Activated T-helper 1 cell treated with anti-CD3 and anti-CD28 coated beads, Interleukin-12 subunit alpha, Interleukin-12 subunit beta, Interleukin-2, Interleukin-4 antibody, amounts not matched to agents 30 ng/mL and 10 ng/mL and 1 ng/mL, durations not matched to agents 14 hours and 24 hours and 36 hours (primary cell): ENCODE data around the gene CNPY1. TPM values are rescaled to one million over a fixed set of nuclear protein-coding genes. Genes with fewer than 3 reads are reported as not detected.

Experiments
- DNase-seq: peaks from one replicate; pipeline ENCODE4 v3.0.0; 2021; ENCODE audit warnings: low spot score
- H3K27ac Mint-ChIP-seq: one replicate; pipeline ENCODE4 v1.8.0; 2021; ENCODE audit warnings: mild to moderate bottlenecking, mixed read lengths
- H3K27me3 Mint-ChIP-seq: one replicate; pipeline ENCODE4 v1.8.0; 2022; ENCODE audit warnings: mild to moderate bottlenecking, moderate library complexity, mixed read lengths; ENCODE audit not compliant: insufficient read depth
- H3K36me3 Mint-ChIP-seq: one replicate; pipeline ENCODE4 v1.8.0; 2021; ENCODE audit warnings: low read depth, mixed read lengths
- H3K4me1 Mint-ChIP-seq: one replicate; pipeline ENCODE4 v1.8.0; 2021; ENCODE audit warnings: low read depth, mixed read lengths
- H3K4me3 Mint-ChIP-seq: one replicate; pipeline ENCODE4 v1.8.0; 2021; ENCODE audit warnings: mild to moderate bottlenecking, moderate library complexity, mixed read lengths
- H3K9me3 Mint-ChIP-seq: one replicate; pipeline ENCODE4 v1.8.0; 2021; ENCODE audit warnings: mixed read lengths
- intact Hi-C: fragments of 100-400 bp; cut with micrococcal nuclease; formaldehyde crosslinking; loops from one replicate; pipeline ENCODE4 v1.15.1; 2024
- total RNA-seq: library from RNA; stranded (reverse); gene quantifications from 2 replicates; pipeline ENCODE4 v1.2.3, GENCODE V29; 2022

The CNPY1 gene
- total RNA-seq, 1 donor from 2014 or later, result not detected

DNA sequence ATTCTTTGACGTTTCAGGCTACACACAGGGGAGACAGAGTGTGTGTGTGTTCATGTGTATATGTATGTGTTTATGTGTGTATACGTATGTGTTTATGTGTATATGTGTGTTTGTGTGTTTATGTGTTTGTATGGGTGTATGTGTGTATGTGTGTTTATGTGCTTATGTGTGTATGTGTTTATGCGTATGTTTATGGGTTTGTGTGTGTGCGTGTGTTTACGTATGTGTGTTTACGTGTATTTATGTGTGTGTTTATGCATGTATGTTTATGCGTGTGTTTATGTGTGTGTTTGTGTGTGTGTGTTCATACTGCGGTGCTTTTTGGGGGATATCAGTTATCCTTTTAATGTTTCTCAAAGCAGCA is 39.2 kb upstream of the CNPY1 start:
- intact Hi-C loops, result no loop called here
- DNase-seq, result no peak
- no peaks in the 10 kb centered on the region for H3K36me3 Mint-ChIP-seq

DNA sequence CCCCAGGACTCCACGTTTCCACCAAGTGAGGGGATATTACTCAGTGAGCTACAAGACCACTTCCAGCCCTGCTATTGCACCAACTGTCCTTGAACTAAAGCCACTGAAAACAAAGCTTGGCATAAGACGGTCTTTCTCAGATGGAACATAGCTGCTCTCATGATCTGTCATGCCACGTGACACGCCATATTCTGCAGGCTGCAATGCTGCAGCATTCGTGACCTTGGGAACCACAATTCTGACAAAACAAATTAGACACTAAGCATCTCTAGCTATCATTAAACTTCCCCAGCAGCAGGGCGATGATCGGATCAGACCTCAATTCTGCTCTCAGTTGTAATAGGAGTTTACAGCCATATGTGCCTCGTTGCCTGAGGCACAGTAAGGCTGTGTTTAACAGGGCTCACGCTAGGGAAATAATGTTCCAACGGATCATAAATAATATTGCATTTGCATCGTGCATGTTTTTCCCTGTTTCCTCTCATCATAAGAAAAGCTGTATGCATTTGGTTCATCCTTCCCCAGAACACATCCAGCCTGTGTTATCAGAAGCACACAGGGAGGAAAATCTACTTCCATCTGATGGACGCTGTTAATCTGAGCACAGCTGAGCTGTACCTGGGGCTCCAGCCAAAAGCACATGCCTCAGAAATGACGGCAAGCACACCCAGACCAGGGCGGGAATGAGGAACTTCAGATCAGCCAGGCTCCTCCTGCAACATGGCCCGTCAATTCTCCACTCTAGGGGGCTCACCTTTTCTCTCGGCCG is 38.6 kb upstream of the CNPY1 start:
- Mint-ChIP-seq H3K36me3 (no peaks in the 10 kb centered on the region), H3K4me3 (no peak overlapping the region), H3K27me3 (peaks cover 33% of the 10 kb centered on the region), H3K9me3 (no peaks in the 10 kb centered on the region), H3K27ac (no peak overlapping the region), H3K4me1 (peaks cover 9% of the 10 kb centered on the region)
- DNase-seq, result no peak
- intact Hi-C loops, result no loop called here

More for the DNA sequence above, 39.2 kb upstream of the CNPY1 start:
- H3K4me1 Mint-ChIP-seq, result peaks cover 4% of the 10 kb centered on the region
- H3K27me3 Mint-ChIP-seq, result peaks cover 33% of the 10 kb centered on the region
- H3K9me3 Mint-ChIP-seq, result no peaks in the 10 kb centered on the region
- H3K4me3 Mint-ChIP-seq, result no peak overlapping the region
- H3K27ac Mint-ChIP-seq, result no peak overlapping the region

DNA sequence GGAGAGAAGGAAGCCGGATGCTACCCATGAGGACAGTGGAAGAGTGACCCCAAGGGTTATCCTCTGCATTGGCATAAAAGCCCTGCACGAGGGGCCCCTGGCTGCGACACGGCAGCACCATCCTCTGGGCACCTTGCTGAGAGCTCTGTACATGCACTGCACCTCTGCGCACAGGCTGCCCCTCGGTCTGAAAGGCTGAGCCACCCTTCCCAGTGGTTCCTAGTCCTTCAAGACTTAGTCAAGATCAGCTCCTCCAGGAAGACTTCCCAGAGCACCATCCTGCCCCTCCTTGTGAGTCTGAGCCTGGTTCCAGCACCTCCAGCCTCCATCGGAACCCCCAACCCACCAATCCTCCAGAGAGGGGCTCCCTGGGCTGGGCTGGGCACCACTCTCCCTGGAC is 37.9 kb upstream of the CNPY1 start:
- intact Hi-C loops, result no loop called here
- DNase-seq, result no peak

DNA sequence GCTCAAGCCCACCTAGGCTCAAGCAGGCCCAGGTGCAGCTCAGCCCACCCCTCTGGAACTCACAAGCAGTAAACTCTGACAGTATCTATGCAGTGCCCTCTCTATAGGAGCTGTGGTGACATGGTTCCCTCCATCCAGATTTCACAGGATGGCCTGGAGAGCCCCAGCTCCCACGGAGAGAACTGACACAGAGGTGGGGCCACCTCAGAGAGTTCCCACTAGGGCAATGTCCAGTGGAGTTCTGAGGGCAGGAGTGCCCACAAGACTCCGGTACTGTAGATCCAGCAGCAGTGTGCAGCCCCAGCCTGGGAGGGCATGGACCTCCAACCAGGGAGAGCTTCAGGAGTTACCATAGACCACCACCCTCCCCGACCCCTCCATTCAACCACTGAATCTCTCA is 37.3 kb upstream of the CNPY1 start:
- H3K4me3 Mint-ChIP-seq, result no peak overlapping the region
- H3K27me3 Mint-ChIP-seq, result peaks cover 36% of the 10 kb centered on the region
- no peak overlapping the region for H3K27ac Mint-ChIP-seq
- H3K9me3 Mint-ChIP-seq, result no peaks in the 10 kb centered on the region
- no peaks in the 10 kb centered on the region for H3K36me3 Mint-ChIP-seq
- intact Hi-C loops, result no loop called here
- H3K4me1 Mint-ChIP-seq, result peaks cover 10% of the 10 kb centered on the region
- no peak for DNase-seq

More for the DNA sequence above, 37.9 kb upstream of the CNPY1 start:
- H3K4me1 Mint-ChIP-seq, result peaks cover 10% of the 10 kb centered on the region
- no peak overlapping the region for H3K27ac Mint-ChIP-seq
- no peaks in the 10 kb centered on the region for H3K9me3 Mint-ChIP-seq
- H3K4me3 Mint-ChIP-seq, result no peak overlapping the region
- H3K27me3 Mint-ChIP-seq, result peaks cover 33% of the 10 kb centered on the region
- no peaks in the 10 kb centered on the region for H3K36me3 Mint-ChIP-seq

- peaks cover 28% of the 10 kb centered on the region for H3K27me3 Mint-ChIP-seq
- intact Hi-C loops, result no loop called here
- no peak overlapping the region for H3K27ac Mint-ChIP-seq
- H3K9me3 Mint-ChIP-seq, result no peaks in the 10 kb centered on the region
- no peak for DNase-seq
- H3K4me3 Mint-ChIP-seq, result no peak overlapping the region
- H3K36me3 Mint-ChIP-seq, result no peaks in the 10 kb centered on the region
- H3K4me1 Mint-ChIP-seq, result peaks cover 10% of the 10 kb centered on the region
These were observed 35.6 kb upstream of the CNPY1 start for GRCh38 chr7:155581954-155582353.

- intact Hi-C loops, result no loop called here
- H3K27ac Mint-ChIP-seq, result no peak overlapping the region
- no peaks in the 10 kb centered on the region for H3K9me3 Mint-ChIP-seq
- no peak for DNase-seq
- no peaks in the 10 kb centered on the region for H3K36me3 Mint-ChIP-seq
- peaks cover 10% of the 10 kb centered on the region for H3K4me1 Mint-ChIP-seq
- peaks cover 23% of the 10 kb centered on the region for H3K27me3 Mint-ChIP-seq
- H3K4me3 Mint-ChIP-seq, result no peak overlapping the region
These were observed 34.9 kb upstream of the CNPY1 start for GRCh38 chr7:155581107-155581830.

DNA sequence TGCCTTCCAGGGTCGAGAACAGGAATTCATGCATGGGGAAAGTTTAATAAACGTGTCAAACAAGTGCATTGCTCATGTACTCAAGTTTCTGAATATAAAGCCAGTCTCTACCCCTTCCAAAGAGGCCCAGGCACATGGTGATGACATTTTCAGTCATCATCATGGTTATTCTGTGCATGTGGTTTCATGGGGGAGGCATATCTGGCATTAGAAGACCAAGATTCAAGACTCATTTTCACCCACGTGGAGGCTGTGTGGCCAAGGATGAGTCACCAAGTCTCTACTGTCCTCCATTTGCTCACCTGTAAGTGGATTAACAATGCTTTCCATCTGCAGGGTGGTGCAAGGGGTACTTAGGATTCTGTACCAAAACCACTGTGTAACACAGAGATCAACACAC is 34.0 kb upstream of the CNPY1 start:
- DNase-seq, result no peak
- intact Hi-C loops, result no loop called here
- peaks cover 15% of the 10 kb centered on the region for H3K27me3 Mint-ChIP-seq
- H3K9me3 Mint-ChIP-seq, result no peaks in the 10 kb centered on the region
- H3K4me3 Mint-ChIP-seq, result no peak overlapping the region
- peak overlapping the region; percentile 40 for H3K27ac Mint-ChIP-seq
- no peaks in the 10 kb centered on the region for H3K36me3 Mint-ChIP-seq
- H3K4me1 Mint-ChIP-seq, result peaks cover 10% of the 10 kb centered on the region

DNA sequence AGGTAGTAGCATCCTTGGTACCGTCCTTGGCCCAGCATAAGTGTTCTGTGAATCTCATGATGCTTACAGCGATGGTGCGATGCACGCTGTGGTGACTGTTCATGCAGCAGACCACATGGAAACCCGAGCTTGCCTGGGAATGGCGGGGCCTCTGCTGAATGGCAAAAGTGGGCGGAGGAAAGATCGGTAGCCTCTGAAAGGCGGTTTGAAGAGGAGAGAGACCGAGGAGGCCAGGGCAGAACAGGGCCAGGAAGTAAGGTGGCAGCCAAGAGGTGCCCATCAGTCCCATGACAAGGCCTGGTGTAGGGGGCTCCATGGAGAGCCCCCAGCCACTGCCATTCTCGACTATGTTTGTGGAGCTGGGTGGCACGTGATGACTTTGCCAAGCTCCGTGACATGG is 33.2 kb upstream of the CNPY1 start:
- H3K9me3 Mint-ChIP-seq, result no peaks in the 10 kb centered on the region
- H3K4me3 Mint-ChIP-seq, result no peak overlapping the region
- H3K4me1 Mint-ChIP-seq, result peaks cover 10% of the 10 kb centered on the region
- no peaks in the 10 kb centered on the region for H3K36me3 Mint-ChIP-seq
- no peak overlapping the region for H3K27ac Mint-ChIP-seq
- DNase-seq, result no peak
- peaks cover 8% of the 10 kb centered on the region for H3K27me3 Mint-ChIP-seq
- intact Hi-C loops, result no loop called here

- no peak overlapping the region for H3K4me3 Mint-ChIP-seq
- H3K4me1 Mint-ChIP-seq, result peaks cover 10% of the 10 kb centered on the region
- H3K27ac Mint-ChIP-seq, result no peak overlapping the region
- H3K36me3 Mint-ChIP-seq, result no peaks in the 10 kb centered on the region
- H3K27me3 Mint-ChIP-seq, result peaks cover 6% of the 10 kb centered on the region
- intact Hi-C loops, result no loop called here
- H3K9me3 Mint-ChIP-seq, result no peaks in the 10 kb centered on the region
- DNase-seq, result no peak
These were observed 31.7 kb upstream of the CNPY1 start for GRCh38 chr7:155578016-155578415.

GRCh38 chr7:155577509-155577905 is 31.1 kb upstream of the CNPY1 start:
- no peaks in the 10 kb centered on the region for H3K36me3 Mint-ChIP-seq
- H3K9me3 Mint-ChIP-seq, result no peaks in the 10 kb centered on the region
- DNase-seq, result no peak
- no peak overlapping the region for H3K4me3 Mint-ChIP-seq
- intact Hi-C loops, result no loop called here
- peaks cover 10% of the 10 kb centered on the region for H3K4me1 Mint-ChIP-seq
- H3K27ac Mint-ChIP-seq, result no peak overlapping the region
- H3K27me3 Mint-ChIP-seq, result peaks cover 5% of the 10 kb centered on the region

DNA sequence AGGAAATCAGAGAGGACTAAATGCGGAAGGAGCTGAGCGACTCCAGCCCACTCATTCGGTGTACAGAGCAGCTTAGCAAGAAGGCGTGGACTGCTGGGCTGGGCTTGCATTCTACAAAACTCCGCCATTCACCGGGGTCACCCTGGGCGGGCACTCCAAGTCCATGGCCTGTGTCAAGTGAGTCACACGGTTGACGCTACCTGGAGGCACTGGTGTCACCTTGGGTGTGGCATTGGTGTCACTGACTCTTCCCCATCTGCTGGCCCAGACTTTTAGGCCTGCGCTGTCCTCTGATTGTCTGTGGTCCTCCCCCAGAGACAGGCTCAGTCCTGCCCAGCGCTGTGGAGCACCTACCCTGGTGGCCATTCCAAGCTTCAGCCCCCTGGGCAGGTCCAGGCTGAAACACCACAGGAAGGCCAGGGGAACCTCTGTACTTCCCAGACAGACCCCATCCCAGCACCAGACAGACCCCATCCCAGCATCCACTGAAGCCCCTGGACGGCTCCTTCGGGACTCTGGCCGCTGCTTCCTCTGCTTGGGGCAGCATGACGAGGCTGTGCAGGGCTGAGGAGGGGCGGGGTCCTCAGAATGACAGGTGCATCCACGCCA is 30.6 kb upstream of the CNPY1 start:
- Mint-ChIP-seq H3K27me3 (peaks cover 5% of the 10 kb centered on the region), H3K27ac (no peak overlapping the region), H3K9me3 (no peaks in the 10 kb centered on the region), H3K36me3 (no peaks in the 10 kb centered on the region), H3K4me3 (no peak overlapping the region), H3K4me1 (peaks cover 10% of the 10 kb centered on the region)
- no peak for DNase-seq
- intact Hi-C loops, result no loop called here

- Mint-ChIP-seq H3K4me3 (no peak overlapping the region), H3K27ac (no peak overlapping the region), H3K9me3 (no peaks in the 10 kb centered on the region), H3K4me1 (peaks cover 10% of the 10 kb centered on the region), H3K27me3 (peaks cover 5% of the 10 kb centered on the region), H3K36me3 (no peaks in the 10 kb centered on the region)
- intact Hi-C loops, result no loop called here
- no peak for DNase-seq
These were observed 30.1 kb upstream of the CNPY1 start for GRCh38 chr7:155576416-155576815.

DNA sequence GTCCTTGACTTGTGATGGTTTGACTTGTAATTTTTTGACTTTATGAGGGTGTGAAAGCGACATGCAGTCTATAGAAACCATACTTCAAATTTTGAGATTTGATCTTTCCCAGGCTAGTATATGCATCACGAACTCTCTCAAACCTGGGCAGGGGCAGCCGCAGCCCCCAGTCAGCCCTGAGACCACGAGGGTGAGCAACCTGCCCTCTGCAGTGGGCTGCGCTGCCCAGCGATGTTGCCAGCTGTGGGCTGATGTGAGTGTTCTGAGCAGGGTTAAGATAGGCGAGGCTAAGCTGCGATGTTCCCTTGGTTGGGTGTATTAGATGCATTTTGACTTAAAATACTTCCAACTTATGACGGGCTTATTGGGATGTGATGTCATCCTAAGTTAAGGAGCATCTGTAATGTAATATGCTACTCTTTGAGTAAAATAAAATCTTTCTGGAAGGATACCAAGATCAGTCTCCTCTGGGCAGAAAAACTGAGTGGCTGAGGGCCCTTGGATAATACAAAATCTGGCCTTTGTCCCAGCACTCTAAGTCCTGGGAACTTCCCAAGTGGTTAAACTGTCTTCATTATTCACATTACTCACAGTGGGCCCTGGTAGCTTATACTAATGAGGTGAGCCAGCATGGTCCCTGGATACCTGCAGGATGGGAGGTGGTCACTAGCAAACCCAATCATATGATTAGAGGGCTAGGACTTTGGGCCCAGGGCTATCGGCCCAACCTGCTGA is 28.4 kb upstream of the CNPY1 start:
- intact Hi-C loops, result no loop called here
- Mint-ChIP-seq H3K36me3 (no peaks in the 10 kb centered on the region), H3K4me3 (no peak overlapping the region), H3K9me3 (no peaks in the 10 kb centered on the region), H3K27ac (no peak overlapping the region), H3K4me1 (no peaks in the 10 kb centered on the region), H3K27me3 (peaks cover 2% of the 10 kb centered on the region)
- no peak for DNase-seq
